ENCODE measurements around the gene GSKIP.

Gene GSKIP

DNA sequence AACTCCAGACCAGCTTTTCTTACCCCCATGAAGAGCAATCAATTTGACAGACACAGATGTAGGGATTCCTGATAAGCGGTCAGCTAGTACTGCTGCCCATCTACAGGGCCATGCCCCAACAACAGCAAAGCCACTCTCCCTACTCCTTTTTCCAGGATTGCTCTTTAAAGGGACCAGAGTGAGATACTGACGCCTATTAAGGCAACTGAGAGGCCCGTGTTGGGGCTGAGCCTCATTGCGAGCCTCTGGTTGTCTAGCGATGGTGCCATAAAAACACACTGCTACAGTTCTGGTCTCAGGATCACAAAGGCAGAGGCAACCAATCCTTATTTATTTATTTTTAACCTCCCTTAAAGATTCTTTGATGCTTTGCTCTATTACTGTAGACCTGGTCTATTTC, 59.7 kb downstream of the GSKIP start:
- no peak for DNase-seq

DNA sequence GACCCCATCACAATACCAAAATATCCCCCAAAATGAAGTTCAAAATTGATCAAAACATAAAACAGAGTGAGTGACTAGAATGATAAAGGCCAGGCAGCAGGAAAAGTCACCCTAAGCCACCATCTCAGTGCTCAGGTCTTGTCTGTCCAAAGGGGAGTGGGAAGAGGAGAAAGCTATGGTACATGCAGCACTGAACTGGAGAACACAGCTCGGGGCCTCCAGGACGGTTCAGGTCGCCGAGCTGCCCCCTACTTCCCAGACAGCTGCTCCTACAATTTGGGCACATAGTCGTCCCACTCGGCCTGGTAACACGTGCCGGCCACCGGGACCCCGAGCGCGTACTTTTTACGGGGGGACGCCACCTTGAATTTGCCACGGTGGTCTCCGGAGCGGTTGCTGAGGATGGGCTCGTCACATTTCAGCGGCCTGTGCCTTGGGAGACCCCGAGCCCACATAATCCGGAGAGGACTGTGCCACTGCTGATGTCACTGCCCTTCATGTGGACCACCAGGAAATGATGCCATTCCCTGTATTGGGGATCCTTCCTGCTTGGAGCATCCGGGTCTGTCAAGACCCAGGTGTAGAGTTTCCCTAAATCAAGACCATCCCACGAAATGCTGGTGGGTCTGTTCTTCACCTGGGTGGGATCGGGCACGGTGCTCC, 60.3 kb downstream of the GSKIP start:
- no peak for DNase-seq

DNA sequence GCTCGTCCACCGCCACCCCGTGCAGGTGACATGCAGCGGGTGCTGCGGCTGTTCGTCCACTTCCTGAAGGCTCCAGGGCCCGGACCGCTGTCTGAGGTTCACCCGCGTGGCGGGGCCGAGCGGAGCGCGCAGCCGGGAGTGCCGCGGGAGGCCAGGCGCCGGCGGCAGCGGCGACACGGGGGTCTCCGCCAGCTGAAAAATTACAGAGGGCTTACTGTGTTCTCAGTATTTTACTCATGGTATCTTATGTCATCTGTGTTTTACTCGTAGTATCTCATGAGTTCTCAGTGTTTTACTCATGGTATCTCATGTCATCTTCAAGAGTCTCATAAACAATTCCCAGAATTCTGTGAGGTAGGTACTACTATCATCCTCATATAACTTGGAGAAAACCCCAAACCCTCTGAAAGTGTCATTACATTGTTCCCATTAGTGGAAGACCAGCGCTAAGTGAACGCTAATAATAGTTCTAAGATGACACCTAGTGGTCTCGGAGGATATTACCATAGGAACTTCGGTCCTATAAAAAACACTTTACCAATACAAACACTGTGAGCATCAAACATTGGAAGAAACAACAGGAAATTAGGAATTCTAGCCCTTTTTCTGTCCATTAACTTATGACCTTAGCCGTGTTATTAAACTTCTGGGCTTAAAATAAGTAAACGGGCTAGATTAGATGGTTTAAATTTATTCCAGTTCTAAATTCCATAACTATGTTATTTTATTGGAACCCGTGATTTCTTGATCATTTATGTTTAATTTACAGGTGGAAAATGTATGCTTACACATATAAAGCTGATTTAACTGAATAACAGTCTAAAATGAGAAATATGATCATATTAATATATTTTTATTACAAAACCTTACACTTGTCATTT, 61.0 kb downstream of the GSKIP start:
- peak; percentile 9 to 76 for DNase-seq

DNA sequence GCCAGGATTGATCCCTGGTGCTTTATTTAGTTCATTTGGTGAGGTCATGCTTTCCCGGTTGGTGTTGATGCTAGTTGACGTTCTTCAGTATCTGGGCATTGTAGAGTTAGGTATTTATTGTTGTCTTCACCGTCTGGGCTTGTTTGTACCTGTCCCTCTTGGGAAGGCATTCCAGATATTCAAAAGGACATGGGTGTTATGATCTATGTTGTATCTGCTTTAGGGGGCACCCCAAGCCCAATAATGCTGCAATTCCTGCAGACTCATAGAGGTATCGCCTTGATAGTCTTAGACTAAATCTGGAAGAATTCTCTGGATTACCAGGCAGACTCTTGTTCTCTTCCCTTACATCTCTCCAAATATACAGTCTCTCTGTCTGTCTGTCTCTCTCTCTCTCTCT, 70.7 kb downstream of the GSKIP start:
- DNase-seq: no peak

Data from SW 1271 (cell line).